Measurements from ENCODE around the gene PPP5C.
"Not testable (repeated sequence)": the region's sequence is repeated elsewhere in the genome, so short reads cannot be mapped to it uniquely, and the experiment has no call there.

PPP5C gene

DNA sequence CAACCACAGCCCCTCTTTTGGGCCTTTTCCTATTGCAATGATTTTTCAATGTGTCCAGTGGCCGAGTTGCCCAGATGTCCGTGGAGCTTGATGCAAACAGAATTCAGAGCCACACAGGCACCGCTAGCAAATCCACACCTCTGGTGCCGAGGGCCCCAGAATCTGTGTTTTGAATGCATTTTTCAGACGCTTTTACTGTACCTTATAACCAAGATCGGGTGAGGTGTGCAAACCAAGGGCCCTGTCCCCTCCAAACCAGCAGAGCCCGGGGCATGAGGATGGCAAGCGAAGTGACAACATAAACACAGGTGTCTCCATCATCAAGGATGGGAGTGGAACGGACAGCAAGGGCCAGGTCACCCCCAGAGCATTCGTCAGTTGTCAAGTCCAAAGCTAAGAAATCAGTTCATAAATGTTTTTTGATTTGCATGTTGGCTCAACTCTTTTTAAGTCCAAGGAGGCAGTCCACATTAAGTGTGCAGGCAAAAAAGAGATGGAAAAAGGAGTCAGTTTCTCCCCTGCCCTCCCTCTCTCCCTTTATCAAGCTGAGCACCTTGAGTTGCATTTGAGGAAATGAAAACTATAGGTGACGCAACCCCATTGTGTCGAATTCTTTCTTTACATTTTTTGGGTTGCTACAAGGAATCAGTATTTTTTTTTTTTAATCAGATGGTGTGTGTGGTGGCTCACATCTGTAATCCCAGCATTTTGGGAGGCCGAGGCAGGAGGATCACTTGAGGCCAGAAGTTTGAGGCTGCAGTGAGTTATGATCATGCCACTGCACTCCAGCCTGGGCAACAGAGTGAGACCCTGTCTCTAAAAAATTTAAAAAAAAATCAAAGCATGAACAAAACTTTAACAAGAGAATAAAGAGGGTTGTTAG is 63.6 kb downstream of the PPP5C start:
- no peak for ATAC-seq

DNA sequence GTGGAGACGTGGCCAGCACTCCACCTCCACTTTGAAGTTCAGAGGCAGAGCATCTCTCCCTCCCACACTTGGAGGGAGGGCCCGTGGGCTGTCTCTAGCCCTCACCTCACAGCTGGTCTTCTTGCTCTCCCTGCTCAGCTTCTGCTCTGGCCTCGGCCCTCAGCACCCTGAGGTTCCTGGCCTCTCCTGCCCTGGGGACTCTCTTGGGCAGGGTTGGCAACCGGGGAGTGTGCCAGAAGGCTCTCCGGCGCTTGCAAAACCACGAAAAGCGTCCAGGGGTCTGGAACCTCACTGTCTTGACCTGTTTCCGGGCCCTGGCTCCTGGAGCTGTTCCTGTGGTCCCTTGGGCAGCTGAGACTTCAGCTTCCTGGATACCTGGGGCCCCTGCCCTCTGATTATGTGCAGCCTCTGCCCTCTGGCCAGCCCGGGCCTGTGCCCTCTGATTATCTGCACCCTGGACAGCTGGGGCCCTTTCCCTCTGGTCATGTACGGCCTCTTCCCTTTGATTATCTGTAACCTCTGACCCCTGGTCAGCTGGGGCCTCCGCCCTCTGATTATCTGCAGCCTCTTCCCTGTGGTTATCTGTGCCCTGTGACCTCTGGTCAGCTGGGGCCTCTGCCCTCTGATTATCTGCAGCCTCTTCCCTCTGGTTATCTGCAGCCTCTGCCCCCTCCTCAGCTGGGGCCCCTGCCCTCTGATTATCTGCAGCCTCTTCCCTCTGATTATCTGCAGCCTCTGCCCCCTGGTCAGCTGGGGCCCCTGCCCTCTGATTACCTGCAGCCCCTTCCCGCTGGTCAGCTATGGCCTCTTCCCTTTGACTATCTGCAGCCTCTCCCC is 64.4 kb downstream of the PPP5C start:
- no peak for ATAC-seq

DNA sequence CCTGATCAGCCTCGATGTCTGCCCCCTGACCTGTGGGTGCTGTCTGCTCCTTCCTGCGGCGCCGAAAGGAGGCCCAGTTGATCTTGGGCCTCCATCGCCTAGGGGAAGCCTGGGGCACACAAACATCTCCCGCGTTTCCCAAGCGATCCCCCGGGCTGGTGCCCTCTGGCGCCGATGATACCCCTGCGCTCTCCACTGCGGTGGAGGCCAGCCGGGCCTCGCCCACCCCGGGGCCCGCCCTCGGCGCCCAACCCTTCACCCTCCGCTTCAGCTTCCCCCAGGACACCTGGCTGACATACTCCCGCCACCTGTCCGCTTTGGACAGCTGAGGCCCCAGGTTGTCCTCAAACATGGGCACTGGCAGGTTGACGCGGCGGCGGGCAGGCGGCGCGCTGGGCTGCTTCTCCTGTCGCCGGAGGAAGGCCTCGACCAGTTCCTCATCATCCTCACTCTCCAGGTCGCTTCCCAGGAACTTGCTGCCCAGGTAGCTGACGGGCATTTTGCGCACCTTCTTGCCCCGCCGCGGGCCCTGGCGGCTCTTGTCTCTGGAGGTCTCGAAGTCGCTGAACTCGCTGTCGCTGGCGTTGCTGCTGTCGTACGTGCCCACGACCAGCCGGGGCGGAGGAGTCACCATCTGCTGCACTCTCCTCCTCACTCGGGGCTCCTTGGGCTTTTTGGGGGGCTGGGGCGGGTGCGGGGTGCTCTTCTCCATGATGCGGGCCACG is 65.2 kb downstream of the PPP5C start:
- no peak for ATAC-seq

DNA sequence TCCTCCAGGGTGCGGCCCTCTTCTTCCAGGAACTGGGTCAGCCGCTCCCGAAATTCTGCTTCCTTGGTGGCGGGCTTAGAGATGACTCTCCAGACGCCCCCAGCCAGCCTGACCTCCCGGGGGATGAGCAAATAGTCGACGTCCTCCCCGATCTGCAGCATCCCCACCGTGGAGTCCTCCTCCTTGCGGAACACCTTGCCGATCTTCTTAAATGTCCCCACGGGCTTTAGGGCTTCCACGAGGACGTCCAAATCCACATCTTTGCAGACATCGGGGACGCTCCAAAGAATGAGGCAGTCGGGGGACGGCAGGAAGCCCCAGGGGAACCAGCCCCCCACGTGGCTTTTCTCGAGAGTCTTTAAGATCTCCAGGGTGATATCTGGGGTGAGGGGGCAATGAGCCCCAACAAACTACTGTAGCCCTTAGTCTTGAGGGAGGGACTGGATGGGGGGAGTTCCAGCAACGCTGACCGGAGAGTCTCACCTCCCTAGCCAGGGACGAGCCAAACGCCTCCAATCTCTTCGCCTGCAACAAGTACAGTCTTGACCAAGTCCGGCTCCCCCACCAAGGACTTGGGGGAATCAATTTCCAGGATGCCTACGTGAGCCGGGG is 65.9 kb downstream of the PPP5C start:
- no peak for ATAC-seq

DNA sequence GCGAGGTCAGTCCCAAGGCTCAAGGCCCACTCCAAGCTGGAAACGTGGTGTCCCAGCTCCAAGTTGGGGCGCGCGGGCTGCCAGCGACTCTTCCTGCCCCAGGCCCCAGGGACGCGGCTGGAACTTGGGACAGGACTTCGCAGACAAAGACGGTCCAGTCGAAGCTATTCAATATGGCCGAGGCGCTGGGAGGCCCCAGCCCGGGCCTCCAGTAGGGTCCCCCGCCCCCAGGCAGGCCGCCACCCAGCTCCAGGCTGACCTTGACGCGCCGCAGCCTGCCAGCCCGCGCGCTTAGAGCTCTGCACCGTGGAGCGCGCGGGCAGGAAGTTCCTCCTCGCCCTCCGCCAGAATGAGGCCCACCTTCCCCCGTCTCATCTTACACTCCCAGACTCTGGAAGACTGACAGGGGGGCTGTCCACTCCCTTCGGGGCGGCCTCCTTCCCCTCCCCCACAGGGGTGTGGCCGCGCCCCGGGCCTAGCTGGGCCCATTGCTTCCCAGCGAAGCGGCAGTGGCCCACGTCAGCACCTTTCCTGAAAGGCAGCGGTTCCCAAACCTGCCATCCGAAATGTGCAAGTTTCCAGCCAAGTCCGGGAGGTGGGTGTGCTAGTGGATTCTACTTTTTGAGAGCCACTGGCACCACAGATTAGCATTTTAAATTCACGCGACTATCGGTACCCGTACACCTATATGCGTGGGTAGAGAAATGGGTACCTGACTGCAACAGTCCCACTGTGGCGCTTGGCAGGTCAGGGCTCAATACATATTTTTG is 66.6 kb downstream of the PPP5C start, which contains the start of gene CCDC8:
TSS of gene CCDC8 (minus strand) at position 303 of the 770 bp plus-strand sequence. CDS start 754 bp downstream, outside the sequence.
- no peak for ATAC-seq

DNA sequence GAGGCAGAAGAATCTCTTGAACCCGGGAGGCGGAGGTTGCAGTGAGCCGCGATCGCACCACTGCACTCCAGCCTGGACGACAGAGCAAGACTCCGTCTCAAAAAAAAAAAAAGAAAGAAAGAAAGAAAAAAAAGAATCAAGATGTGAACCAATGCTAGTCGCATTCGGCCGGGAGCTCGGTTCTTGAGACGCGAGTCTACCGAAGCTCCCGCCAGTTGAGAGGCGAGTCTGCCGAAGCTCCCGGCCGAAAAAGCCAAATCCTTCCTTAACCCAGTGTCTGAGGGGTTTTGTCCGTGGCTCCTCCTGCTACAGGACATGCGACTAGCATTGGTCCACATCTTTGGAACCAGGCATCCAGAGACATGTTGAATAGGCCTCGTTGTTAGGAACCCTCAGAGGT is 68.0 kb downstream of the PPP5C start:
- not testable (repeated sequence) for ATAC-seq

DNA sequence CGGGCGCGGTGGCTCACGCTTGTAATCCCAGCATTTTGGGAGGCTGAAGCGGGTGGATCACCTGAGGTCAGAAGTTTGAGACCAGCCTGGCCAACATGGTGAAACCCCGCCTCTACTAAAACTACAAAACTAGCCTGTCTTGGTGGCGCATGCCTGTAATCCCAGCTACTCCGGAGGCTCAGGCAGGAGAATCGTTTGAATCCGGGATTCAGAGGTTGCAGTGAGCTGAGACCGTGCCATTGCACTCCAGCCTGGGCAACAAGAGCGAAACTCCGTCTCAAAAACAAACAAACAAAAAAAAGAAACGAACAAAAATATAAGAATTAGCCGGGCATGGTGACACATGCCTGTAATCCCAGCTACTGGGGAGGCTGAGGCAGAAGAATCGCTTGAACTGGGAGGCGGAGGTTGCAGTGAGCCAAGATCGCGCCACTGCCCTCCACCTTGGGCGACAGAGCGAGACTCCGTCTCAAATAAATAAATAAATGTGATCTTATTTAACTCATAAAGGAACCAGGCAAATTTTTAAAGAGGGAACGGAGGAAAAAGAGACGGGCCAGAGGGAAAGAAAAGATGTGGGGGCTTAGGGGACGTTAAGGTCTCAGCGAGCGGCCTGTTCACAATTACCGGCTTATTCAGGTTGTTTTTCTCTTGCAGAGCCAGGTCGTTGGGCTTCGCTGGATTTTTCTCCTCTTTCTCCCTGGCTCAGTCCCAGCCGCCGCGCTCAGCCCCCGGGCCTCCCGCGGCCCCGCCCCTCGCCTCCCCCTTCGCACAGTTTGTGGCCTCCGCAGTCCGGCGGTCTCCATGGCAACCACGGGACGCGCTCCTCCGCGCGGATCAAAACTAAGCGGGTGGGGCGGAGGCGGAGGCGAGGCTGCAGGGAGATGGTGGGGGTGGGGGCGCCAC is 69.2 kb downstream of the PPP5C start:
- not testable (repeated sequence) for ATAC-seq

DNA sequence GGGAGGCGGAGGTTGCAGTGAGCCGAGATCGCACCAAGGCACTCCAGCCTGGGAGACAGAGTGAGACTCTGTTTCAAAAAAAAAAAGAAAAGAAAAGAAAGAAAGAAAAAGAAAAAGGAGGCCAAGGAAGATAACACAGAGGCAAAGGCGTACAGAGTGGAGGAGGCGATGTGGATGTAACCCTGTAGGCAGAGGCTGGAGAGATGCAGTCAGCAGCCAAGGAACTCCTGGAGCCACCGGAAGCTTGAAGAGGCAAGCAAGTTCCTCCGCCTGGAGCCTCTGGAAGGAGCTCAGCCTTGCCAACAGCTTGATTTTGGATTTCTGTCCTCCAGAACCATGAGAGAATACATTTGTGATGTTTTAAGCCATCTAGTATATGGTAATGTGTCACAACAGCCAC is 73.2 kb downstream of the PPP5C start:
- no peak for ATAC-seq

DNA sequence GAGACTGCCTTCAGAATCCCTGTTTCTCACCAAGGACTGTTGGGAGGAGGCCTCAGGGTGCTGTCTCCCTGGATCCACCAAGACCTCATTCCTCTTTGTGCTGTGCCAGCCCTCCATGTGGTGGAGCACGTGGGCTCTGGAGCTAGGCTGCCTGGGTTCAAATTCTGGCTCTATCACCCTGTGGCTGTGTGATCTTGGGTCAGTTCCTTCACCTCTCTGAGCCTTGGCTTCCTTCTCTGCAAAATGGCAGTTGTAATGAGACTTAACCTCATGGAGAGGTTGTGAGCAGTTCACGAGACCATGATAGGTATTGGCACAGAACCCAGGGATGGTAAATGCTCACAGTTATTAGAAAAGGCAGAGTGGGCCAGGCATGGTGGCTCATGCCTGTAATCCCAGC is 75.5 kb downstream of the PPP5C start:
- ATAC-seq: no peak

DNA sequence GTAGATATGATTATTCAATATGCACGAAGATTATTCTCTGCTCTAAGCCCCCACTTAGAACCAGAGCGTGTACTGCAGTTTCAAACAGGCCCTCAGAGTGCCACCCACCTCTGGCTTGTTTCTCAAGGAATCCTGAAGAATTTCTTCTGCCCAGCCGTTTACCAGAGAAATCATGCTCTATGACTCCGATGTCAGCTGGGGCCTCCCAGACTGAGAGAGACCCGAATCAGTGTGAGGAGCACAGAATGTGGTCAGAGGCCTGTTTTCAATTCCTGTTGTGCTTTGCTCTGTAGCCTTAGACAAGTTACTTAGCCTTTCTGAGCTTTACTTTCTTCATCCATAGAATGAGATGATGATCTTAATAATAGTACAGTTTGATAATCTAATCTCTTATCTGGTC is 76.3 kb downstream of the PPP5C start:
- ATAC-seq: no peak

DNA sequence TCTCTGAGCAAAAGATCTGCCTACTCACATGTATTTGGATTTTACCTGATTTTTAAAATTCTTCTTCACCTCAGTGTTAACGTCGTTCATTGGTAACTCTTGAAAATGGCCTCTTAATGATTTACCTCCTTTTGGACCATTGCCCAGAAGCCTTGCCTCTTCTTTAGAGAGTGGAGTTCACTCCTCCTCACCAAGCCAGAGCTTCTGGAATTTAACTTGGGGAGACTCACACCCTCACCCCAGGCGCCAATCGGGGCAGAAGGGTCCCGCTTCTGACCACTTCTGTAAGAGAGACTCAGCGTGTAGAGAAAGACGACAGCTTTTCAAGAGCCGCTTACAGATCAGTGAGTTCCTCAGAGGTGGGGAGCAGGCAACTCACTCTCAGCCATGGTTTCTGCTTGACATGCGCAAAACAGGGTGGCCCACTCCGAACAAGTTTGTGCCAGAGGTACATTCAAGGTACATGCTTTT is 79.2 kb downstream of the PPP5C start:
- no peak for ATAC-seq

DNA sequence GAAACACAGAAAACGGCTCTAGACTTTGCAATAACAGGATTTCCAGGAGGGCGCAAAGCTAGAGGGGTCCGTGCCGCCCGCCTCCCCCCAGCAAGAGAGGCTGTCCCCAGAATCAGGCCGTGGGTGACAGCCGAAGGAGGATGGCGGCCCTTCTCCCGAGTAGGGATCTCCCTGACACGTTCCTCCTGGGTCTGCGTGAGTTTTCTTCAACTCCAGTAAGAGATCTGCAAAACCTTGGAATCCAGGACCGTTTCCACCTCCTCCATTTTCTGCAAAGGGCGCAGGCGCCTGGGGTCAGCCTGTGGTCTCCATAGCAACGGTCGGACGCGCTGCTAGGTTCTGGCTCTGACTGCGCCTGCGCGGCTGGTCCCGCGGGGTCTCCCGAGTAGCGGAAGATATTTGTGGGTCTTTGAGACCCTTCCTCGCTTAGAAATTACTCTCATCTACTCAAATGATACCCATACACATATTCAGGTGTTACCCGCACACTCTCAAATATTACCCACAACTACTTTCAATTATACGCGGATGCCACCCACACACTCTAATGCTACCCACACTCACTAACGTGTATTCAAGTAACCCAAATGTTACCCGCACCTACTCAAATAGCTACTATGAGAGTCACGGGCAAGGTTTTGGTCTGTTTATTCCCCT is 79.7 kb downstream of the PPP5C start:
- ATAC-seq: peak; percentile 71 to 85

DNA sequence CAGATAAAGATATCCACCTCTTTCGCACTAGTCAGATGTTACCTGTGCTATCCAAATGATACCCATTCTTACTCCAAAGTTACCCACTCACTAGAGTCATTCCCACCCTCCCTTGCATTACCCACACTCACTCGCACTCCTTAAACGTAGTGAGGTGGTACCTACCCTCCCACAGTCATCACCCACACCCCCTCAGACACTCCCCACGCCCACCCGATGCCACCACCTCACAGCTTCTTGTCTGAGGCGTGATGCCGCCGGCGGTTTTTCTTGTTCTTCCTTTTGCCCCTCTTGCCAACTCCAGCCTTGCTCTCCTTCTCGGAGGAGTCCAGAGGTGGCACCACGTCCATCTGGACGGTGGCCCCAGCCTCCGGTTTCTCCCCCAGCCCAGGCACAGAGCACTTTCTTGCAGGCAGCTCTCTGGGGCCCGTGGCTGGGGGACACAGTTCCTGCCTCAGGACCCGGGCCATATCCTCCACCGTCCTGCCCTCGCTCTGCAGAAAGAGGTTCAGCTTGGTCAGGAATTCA is 80.7 kb downstream of the PPP5C start:
- ATAC-seq: no peak

DNA sequence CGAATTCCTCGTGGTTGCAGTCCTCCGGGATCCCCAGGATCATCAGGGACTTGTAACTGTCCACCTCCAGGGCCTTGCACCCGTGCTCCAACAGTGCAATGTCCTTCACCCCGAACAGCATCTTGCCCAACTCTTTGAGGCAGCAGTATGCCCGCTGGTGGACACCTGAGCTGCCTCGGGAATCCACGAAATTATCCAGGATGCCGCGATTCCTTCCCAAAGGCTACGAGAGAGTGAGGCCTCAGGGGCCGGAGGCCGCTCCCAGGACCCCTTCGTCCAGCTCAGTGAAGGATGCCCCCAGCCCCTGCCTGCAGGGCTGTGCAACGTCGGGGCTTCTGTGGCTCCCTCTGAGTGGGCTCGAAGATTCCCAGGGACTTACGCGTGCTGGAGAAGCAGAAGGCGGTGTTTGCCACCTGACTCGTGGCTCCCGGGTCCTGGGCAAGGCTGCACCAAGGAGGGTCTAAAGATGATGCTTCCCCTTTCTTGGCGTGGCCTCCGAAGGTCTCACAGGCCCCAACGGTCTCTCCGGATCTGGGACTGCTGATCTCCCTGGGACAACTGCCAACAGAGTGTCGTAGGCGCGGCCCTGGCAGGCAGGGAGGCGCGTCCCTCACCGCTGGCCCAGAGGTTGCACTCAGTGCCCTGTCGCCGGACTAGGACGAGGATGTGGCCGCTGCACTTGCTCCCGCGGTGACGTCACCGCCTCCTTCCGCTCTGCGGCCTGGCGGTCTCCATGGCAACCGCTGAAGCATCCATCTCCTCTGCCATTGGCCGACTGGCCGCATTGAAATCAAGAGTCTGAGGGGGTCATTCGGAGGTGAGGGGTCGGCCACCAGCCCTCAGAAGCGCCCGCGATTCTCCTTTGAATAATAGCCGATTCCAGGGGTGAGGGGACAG is 81.6 kb downstream of the PPP5C start, which contains the start of gene PNMA8C:
TSS of gene PNMA8C (minus strand) at position 698 of the 897 bp plus-strand sequence. CDS start at position 121, 577 bp downstream.
- peak in 1 of 2 donors; percentile 38 for ATAC-seq

DNA sequence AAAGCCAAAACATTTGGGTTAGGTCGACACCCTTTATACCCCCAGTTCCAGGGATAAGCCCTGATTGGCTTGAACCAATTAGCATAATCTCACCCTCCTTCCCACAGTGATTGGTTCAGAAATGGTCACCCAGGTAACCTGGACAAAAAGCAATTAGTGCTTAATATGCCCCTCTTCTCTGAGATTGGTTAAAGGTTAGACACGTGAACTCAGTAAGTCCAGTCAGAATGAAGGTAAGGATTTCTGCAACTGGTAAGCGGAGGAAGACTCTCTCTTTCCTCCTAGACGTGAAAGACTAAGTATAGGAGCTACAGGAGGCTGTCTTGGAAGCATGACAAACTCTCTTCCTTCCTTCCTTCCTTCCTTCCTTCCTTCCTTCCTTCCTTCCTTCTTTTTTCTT is 83.1 kb downstream of the PPP5C start:
- no peak for ATAC-seq

DNA sequence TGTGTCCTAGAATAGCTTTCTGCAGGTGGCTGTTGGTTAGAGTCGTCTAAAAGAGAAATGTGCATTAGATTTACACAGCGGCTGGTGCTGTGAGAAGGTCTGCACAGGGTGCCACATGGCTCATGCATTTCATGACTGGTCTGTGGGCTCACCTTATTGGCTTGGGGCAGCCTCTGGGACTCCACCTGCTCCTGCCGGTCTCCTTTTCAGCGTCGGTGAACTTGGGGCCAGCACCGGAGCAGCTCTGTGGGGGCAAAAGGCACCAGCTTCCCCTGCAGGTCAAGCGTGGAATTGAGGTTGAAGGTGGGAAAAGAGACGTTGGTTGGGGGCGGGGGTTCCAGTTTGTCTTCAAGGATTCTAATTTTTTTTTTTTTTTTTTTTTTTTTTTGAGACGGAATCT is 84.9 kb downstream of the PPP5C start:
- no peak for ATAC-seq

DNA sequence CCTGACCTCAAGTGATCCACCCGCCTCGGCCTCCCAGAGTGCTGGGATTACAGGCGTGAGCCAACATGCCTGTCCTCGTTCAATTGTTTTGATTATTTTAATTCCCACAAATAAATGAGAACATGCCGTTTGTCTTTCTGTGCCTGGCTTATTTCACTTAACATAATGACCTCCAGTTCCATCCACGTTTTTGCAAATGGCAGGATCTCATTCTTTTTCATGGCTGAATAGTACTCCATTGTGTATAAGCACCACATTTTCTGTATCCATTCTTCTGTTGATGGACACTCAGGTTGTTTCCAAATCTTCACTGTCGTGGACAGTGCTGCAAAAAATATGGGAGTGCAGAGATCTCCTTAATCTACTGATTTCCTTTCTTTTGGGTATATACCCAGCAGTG is 86.6 kb downstream of the PPP5C start:
- ATAC-seq: not testable (repeated sequence)

DNA sequence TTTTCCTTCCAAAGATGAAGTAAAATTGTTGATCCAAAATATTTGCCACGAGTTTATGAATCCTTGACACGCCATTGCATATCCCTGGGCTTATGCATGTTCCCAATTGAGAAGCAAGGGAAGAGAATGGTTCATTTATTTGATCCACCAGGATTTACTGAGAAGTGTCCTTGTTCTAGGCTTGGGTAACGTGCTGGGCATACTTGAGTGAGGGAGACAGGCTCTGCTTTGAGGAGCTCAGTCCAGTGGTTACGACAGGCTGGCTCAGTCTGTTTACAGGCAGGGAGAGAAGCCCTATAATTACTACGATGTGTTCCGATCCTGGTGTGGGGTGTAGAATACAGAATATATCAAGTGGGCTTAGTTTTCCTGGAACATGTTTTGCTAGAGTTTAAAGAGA is 88.1 kb downstream of the PPP5C start:
- ATAC-seq: no peak

Measured in activated CD4-positive, CD25-positive, alpha-beta regulatory T cell treated with anti-CD3 and anti-CD28 coated beads, Interleukin-2, amount 50 U/mL, for 24 hours (primary cell).